ENCODE results near the gene BCKDHA.

DNA sequence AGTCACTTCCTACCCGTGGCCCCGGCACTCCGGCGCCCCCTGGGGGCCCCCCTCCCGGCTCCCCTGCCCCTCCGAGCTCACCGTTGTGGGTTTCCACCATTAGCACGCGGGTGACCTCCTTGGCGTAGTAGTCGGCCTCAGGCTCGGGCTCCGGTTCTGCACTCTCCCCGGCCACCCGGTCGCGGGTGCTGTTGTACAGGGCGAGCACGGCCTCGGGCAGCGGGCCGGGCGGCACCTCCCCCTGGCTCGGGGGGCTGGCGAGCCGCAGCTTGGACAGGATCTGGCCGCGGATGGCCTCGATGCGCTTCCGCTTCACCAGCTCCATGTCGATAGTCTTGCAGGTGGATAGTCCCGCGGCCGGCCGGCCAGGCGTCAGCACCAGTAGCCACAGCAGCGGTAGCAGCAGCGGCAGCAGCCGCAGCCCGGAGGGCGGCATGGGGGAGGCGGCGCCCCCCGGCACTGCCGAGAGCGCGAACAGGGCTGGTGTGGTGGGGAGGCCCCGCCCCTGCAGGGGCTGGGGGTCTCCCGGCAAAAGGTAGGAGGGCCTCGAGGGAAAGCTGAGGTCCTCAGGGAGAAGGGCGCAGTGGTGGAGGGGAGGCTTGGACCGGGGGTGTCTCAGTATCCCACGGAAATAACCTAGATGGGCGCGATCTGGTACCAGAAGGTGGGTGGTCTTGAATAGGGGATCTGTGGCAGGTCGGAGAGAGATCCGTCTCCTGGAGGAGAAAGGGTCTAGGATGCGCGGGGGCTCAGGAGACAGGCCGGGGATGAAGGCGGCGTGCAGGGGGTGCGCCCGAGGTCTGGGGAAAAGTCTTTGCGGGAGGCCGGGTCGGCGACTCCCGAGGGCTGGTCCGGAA lies 44.8 kb upstream of the BCKDHA start:
- TF ChIP-seq, protein P1, sequence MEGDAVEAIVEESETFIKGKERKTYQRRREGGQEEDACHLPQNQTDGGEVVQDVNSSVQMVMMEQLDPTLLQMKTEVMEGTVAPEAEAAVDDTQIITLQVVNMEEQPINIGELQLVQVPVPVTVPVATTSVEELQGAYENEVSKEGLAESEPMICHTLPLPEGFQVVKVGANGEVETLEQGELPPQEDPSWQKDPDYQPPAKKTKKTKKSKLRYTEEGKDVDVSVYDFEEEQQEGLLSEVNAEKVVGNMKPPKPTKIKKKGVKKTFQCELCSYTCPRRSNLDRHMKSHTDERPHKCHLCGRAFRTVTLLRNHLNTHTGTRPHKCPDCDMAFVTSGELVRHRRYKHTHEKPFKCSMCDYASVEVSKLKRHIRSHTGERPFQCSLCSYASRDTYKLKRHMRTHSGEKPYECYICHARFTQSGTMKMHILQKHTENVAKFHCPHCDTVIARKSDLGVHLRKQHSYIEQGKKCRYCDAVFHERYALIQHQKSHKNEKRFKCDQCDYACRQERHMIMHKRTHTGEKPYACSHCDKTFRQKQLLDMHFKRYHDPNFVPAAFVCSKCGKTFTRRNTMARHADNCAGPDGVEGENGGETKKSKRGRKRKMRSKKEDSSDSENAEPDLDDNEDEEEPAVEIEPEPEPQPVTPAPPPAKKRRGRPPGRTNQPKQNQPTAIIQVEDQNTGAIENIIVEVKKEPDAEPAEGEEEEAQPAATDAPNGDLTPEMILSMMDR (IDR thresholded peaks at IDR 0.05 in 2 of 3, conservative IDR thresholded peaks at IDR 0.05 in 1 of 3; ENCODE audit: borderline replicate concordance in 1 of 3, insufficient read depth in 1 of 3, low read depth in 2 of 3, low read length in 2 of 3): peak; percentile 26 to 55 (median 48); a peak in 4 of 6 replicates
- TF ChIP-seq RAD21 (IDR thresholded peaks at IDR 0.05; ENCODE audit: low read depth) (peak; percentile 41; the same call in 1 of the 2 replicates), YY1 (IDR thresholded peaks at IDR 0.05; ENCODE audit: extremely low read depth, insufficient replicate concordance, low read depth, low read length) (no peak), POLR2AphosphoS5 (IDR thresholded peaks at IDR 0.05; ENCODE audit: low read depth, low read length) (no peak; the same call in 1 of the 2 replicates), ZNF274 (IDR thresholded peaks at IDR 0.05; ENCODE audit: low read depth, low read length) (no peak), EZH2 (IDR thresholded peaks at IDR 0.05) (no peak), POLR2A (IDR thresholded peaks at IDR 0.05; ENCODE audit: borderline replicate concordance, extremely low read depth, insufficient read depth, insufficient read length) (no peak), SP1 (IDR thresholded peaks at IDR 0.05; ENCODE audit: low read depth) (no peak), EZH2phosphoT487 (IDR thresholded peaks at IDR 0.05; ENCODE audit: borderline replicate concordance) (no peak)
- TF ChIP-seq, protein P2, sequence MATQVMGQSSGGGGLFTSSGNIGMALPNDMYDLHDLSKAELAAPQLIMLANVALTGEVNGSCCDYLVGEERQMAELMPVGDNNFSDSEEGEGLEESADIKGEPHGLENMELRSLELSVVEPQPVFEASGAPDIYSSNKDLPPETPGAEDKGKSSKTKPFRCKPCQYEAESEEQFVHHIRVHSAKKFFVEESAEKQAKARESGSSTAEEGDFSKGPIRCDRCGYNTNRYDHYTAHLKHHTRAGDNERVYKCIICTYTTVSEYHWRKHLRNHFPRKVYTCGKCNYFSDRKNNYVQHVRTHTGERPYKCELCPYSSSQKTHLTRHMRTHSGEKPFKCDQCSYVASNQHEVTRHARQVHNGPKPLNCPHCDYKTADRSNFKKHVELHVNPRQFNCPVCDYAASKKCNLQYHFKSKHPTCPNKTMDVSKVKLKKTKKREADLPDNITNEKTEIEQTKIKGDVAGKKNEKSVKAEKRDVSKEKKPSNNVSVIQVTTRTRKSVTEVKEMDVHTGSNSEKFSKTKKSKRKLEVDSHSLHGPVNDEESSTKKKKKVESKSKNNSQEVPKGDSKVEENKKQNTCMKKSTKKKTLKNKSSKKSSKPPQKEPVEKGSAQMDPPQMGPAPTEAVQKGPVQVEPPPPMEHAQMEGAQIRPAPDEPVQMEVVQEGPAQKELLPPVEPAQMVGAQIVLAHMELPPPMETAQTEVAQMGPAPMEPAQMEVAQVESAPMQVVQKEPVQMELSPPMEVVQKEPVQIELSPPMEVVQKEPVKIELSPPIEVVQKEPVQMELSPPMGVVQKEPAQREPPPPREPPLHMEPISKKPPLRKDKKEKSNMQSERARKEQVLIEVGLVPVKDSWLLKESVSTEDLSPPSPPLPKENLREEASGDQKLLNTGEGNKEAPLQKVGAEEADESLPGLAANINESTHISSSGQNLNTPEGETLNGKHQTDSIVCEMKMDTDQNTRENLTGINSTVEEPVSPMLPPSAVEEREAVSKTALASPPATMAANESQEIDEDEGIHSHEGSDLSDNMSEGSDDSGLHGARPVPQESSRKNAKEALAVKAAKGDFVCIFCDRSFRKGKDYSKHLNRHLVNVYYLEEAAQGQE (IDR thresholded peaks at IDR 0.05; ENCODE audit: low read depth): no peak
- TF ChIP-seq, protein P3, sequence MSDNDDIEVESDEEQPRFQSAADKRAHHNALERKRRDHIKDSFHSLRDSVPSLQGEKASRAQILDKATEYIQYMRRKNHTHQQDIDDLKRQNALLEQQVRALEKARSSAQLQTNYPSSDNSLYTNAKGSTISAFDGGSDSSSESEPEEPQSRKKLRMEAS (IDR thresholded peaks at IDR 0.05): peak; percentile 51; the same call in 1 of the 2 replicates

Measured in HCT116 (cell line).